HCT116 (cell line): ENCODE data around the gene AMOTL1. TPM values are rescaled to one million over a fixed set of nuclear protein-coding genes. Genes with fewer than 3 reads are reported as not detected.

Source experiments
- ATAC-seq: fragments of 200-7000 bp; cut with Tn5 transposase; 2 replicates; pipeline ENCODE4 v1.9.1; 2020; ENCODE audit warnings: mild to moderate bottlenecking, moderate library complexity
- BruUV-seq: library from RNA; stranded (reverse); fragments of 400-500 nt; replicated peaks from 2 replicates; lab custom pipeline; 2021; lab: Mats Ljungman, UMichigan
- CTCF ChIA-PET: fragments of 300-600 bp; sonication (Branson Sonifier 250); formaldehyde crosslinking; loops from one replicate; lab custom pipeline; 2021; ENCODE audit warnings: antibody characterized with exemption; lab: Charles Lee
- POLR2A ChIA-PET: fragments of 300-600, 350-600 bp; sonication (Branson Sonifier 250); formaldehyde crosslinking; loops from one replicate; lab custom pipeline; 2021; ENCODE audit warnings: antibody characterized with exemption; lab: Charles Lee
- RAD21 ChIA-PET, 2 experiments: fragments of 300-600 bp; sonication (Branson Sonifier 250); formaldehyde crosslinking; loops; one replicate each; lab custom pipeline; 2023; ENCODE audit warnings: low total read pairs in 2 of 2; ENCODE audit not compliant: uncharacterized antibody in 2 of 2, unreplicated experiment in 2 of 2, low non-redundant PET in 1 of 2; lab: Charles Lee
- DNase-seq: peaks from one replicate; pipeline ENCODE4 v3.0.0-alpha.2; 2010; ENCODE audit warnings: low read depth, low spot score
- H2AFZ ChIP-seq: fragments of 200-600 bp; shearing (Covaris generic), sonication (generic); 2 replicates; pipeline ENCODE4 v1.6.1; 2017; ENCODE audit warnings: low read depth, mixed run types, mixed read lengths, antibody characterized with exemption, low read length; ENCODE audit not compliant: poor library complexity, severe bottlenecking
- H3K27ac ChIP-seq: 2 replicates; pipeline ENCODE4 v1.5.1; 2012; ENCODE audit warnings: low read depth, low read length
- H3K27me3 ChIP-seq: fragments of 200-600 bp; sonication (generic); 2 replicates; pipeline ENCODE4 v1.6.1; 2016; ENCODE audit warnings: mixed run types, low read length, mixed read lengths; ENCODE audit not compliant: insufficient read depth
- H3K36me3 ChIP-seq, 2 experiments: fragments of 200-500 bp in 1 of 2; fragments of 200-600 bp in 1 of 2; sonication (Bioruptor generic) in 1 of 2; sonication (generic) in 1 of 2; 2 replicates each; pipeline versions ENCODE4 v1.5.1 to v1.6.1; 2014 to 2016; ENCODE audit warnings: low read length in 2 of 2, inconsistent platforms in 1 of 2, mixed read lengths in 1 of 2, mixed run types in 1 of 2; ENCODE audit not compliant: insufficient read depth in 2 of 2, control insufficient read depth in 1 of 2
- H3K4me1 ChIP-seq, 2 experiments: fragments of 200-600 bp in 1 of 2; sonication (generic) in 1 of 2; 2 replicates each; pipeline versions ENCODE4 v1.5.1 to v1.6.1; 2012 to 2017; ENCODE audit warnings: low read length in 2 of 2, inconsistent platforms in 1 of 2, mild to moderate bottlenecking in 1 of 2, mixed read lengths in 1 of 2, mixed run types in 1 of 2, moderate library complexity in 1 of 2; ENCODE audit not compliant: insufficient read depth in 2 of 2, control insufficient read depth in 1 of 2
- H3K4me2 ChIP-seq: fragments of 200-600 bp; sonication (generic); 2 replicates; pipeline ENCODE4 v1.6.1; 2017; ENCODE audit warnings: mixed run types, low read length, mixed read lengths
- H3K4me3 ChIP-seq, 2 experiments: fragments of 200-600 bp in 1 of 2; sonication (generic) in 1 of 2; replicated peaks in 1 of 2; 2 replicates each; pipeline ENCODE4 v1.5.1; 2011 to 2016; ENCODE audit warnings: low read length in 2 of 2, control low read depth in 1 of 2, low read depth in 1 of 2, mild to moderate bottlenecking in 1 of 2, mixed read lengths in 1 of 2, mixed run types in 1 of 2
- H3K79me2 ChIP-seq: fragments of 200-600 bp; sonication (generic); 2 replicates; pipeline ENCODE4 v1.6.1; 2017; ENCODE audit warnings: mild to moderate bottlenecking, mixed run types, low read length, moderate library complexity, mixed read lengths; ENCODE audit not compliant: insufficient read depth
- H3K9ac ChIP-seq: fragments of 200-600 bp; sonication (generic); 2 replicates; pipeline ENCODE4 v1.6.1; 2016; ENCODE audit warnings: low read length, mixed read lengths
- H3K9me2 ChIP-seq: fragments of 200-600 bp; sonication (generic), shearing (Covaris generic); 2 replicates; pipeline ENCODE4 v1.6.1; 2017; ENCODE audit warnings: mixed run types, mild to moderate bottlenecking, moderate library complexity; ENCODE audit not compliant: insufficient read depth
- H3K9me3 ChIP-seq, 2 experiments: fragments of 200-500 bp in 1 of 2; fragments of 200-600 bp in 1 of 2; sonication (Bioruptor generic) in 1 of 2; sonication (generic) in 1 of 2; 2 replicates each; pipeline ENCODE4 v1.6.1; 2014 to 2017; ENCODE audit warnings: low read length in 2 of 2, mixed read lengths in 2 of 2, inconsistent platforms in 1 of 2, low read depth in 1 of 2, mild to moderate bottlenecking in 1 of 2, mixed run types in 1 of 2, moderate library complexity in 1 of 2; ENCODE audit not compliant: control insufficient read depth in 1 of 2, insufficient read depth in 1 of 2
- H4K20me1 ChIP-seq: fragments of 200-600 bp; sonication (generic), shearing (Covaris generic); 2 replicates; pipeline ENCODE4 v1.6.1; 2017; ENCODE audit warnings: mixed run types, mild to moderate bottlenecking, moderate library complexity; ENCODE audit not compliant: insufficient read depth
- CBX3 ChIP-seq: IDR thresholded peaks from 2 replicates; pipeline ENCODE4 v1.6.1; 2012; ENCODE audit warnings: low read depth
- EGR1 ChIP-seq: IDR thresholded peaks from 2 replicates; pipeline ENCODE4 v1.6.1; 2012; ENCODE audit warnings: low read depth
- RAD21 ChIP-seq: IDR thresholded peaks from 2 replicates; pipeline ENCODE4 v1.6.1; 2012; ENCODE audit warnings: low read depth, mild to moderate bottlenecking
- SP1 ChIP-seq: IDR thresholded peaks from 2 replicates; pipeline ENCODE4 v1.6.1; 2012; ENCODE audit warnings: low read depth
- TCF7L2 ChIP-seq: IDR thresholded peaks from 2 replicates; pipeline ENCODE4 v1.7.0; 2011; ENCODE audit warnings: borderline replicate concordance, inconsistent platforms; ENCODE audit not compliant: insufficient read depth, insufficient read length; ENCODE audit errors: extremely low read depth
- intact Hi-C: fragments of 100-400 bp; cut with micrococcal nuclease; formaldehyde crosslinking; loops from 2 replicates; pipeline ENCODE4 v1.10.0; 2022
- total RNA-seq: library from RNA; stranded (reverse); gene quantifications from one replicate; pipeline ENCODE4 v1.2.1, GENCODE V29; 2021; ENCODE audit not compliant: unreplicated experiment
- TF ChIP-seq, protein P1 (sequence below), 3 experiments: fragments of 200-600 bp in 1 of 3; sonication (generic) in 1 of 3; IDR thresholded peaks in 2 of 3; conservative IDR thresholded peaks in 1 of 3; 2 replicates each; pipeline ENCODE4 v1.5.1; 2012 to 2017; ENCODE audit warnings: low read depth in 2 of 3, low read length in 2 of 3, antibody characterized with exemption in 1 of 3, borderline replicate concordance in 1 of 3, control low read depth in 1 of 3, mild to moderate bottlenecking in 1 of 3, mixed read lengths in 1 of 3, mixed run types in 1 of 3, moderate library complexity in 1 of 3; ENCODE audit not compliant: insufficient read depth in 1 of 3

The AMOTL1 gene
- total RNA-seq, 1 experiment from 2014 or later, result 27.6 TPM

DNA sequence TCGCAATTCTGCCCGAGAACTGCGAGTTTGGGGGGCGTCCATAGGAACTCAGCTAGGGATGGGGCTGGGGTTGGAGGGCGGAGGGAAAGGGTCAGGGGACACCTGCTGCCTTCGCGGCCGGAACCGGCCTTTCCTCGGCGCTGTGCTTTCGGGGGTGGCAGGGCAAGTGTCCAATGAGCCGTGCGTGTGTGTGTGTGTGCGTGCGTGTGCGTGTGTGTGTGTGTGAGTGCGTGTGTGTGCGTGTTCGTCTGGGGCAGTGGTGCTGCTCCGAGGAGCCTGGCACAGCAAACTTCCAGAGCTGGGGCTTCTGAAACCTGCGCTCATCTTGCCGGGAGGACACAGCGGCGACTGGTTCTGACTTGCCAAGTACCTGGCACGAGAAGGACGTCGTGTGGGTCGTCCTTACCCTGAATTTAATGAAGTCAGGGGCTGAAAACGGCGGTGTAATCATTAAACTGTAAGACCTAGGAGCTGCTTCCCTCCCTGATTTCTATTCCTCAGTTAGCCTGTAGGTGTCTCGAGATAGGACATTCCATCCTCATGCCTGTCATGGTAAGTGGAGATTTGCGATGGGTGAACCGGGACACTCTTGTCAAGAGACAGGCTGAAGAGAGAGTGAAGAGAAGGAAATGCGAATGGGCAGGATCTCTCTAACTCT, 27.0 kb upstream of the AMOTL1 start:
- Histone ChIP-seq H3K4me3 (no peak overlapping the region), H3K4me1 (peaks cover 25 to 42% of the 10 kb centered on the region in 2 experiments), H2AFZ (peak overlapping the region; percentile 93), H4K20me1 (no peaks in the 10 kb centered on the region), H3K4me2 (0 out of 2 replicates have a peak overlapping the region, but pooled peaks have one; percentile 11), H3K27me3 (no peaks in the 10 kb centered on the region), H3K9ac (no peak overlapping the region), H3K9me3 (no peaks in the 10 kb centered on the region), H3K9me2 (no peaks in the 10 kb centered on the region), H3K36me3 (no peaks in the 10 kb centered on the region), H3K27ac (no peak overlapping the region), H3K79me2 (no peaks in the 10 kb centered on the region)
- TF ChIP-seq, protein P1, sequence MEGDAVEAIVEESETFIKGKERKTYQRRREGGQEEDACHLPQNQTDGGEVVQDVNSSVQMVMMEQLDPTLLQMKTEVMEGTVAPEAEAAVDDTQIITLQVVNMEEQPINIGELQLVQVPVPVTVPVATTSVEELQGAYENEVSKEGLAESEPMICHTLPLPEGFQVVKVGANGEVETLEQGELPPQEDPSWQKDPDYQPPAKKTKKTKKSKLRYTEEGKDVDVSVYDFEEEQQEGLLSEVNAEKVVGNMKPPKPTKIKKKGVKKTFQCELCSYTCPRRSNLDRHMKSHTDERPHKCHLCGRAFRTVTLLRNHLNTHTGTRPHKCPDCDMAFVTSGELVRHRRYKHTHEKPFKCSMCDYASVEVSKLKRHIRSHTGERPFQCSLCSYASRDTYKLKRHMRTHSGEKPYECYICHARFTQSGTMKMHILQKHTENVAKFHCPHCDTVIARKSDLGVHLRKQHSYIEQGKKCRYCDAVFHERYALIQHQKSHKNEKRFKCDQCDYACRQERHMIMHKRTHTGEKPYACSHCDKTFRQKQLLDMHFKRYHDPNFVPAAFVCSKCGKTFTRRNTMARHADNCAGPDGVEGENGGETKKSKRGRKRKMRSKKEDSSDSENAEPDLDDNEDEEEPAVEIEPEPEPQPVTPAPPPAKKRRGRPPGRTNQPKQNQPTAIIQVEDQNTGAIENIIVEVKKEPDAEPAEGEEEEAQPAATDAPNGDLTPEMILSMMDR (IDR thresholded peaks at IDR 0.05 in 2 of 3, conservative IDR thresholded peaks at IDR 0.05 in 1 of 3; ENCODE audit: borderline replicate concordance in 1 of 3, insufficient read depth in 1 of 3, low read depth in 2 of 3, low read length in 2 of 3), result peak; percentile 9 to 56 (median 48); a peak in 4 of 6 replicates
- TF ChIP-seq TCF7L2 (no peak), CBX3 (0 out of 2 replicates have a peak, but pooled peaks have one; percentile 46), EGR1 (no peak), RAD21 (peak; percentile 25; the same call in 1 of the 2 replicates), SP1 (no peak)
- intact Hi-C loops, result no loop called here
- ChIA-PET CTCF (interaction anchor here (0.8 to 3.3 kb wide), 4 partner anchors 14 to 157 kb away, joined by 3 to 15 read pairs (median 4); no protein-coding TSS in a partner anchor), POLR2A (no interaction called here), RAD21 (interaction anchor here in 1 of 2 experiments (1.0 kb wide), 1 partner anchor 21 kb away, joined by 4 read pairs; no protein-coding TSS in a partner anchor)
- peak; percentile 48 for DNase-seq
- no TSS peak for BruUV-seq
- peak; percentile 76 for ATAC-seq
